SH-SY5Y (cell line): ENCODE results near the gene PRXL2A.

Experiments used
- GATA2 ChIP-seq: IDR thresholded peaks from 2 replicates; pipeline ENCODE4 v1.6.1; 2011; ENCODE audit warnings: mild to moderate bottlenecking, low read depth, low read length
- GATA3 ChIP-seq: IDR thresholded peaks from 2 replicates; pipeline ENCODE4 v1.6.1; 2011; ENCODE audit warnings: low read depth, mild to moderate bottlenecking, low read length, moderate library complexity

DNA sequence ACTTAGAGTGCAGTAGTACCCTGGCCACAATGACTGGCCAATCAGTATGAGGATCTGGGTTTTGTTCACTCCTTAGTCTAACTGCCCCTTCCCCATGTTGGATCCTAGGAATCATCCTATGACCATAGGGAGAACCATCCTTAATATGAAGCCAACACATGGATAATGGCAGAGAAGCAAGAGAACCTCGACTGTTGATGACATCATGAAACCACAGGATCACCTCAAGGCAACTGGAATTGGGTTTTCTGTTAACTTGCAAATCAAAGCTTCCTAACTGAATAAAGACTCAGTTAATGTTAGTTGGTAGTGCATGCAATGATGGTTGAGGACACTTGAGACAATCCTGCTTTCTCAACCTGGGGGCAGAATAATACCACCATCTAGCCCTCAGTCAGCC, 3.3 kb upstream of the PRXL2A start:
- no peak for TF ChIP-seq GATA3
- no peak for TF ChIP-seq GATA2
